ENCODE measurements around the gene UNC5C. TPM values are rescaled to one million over a fixed set of nuclear protein-coding genes. Genes with fewer than 3 reads are reported as not detected.

The UNC5C gene
- total RNA-seq, 1 experiment from 2014 or later: 1.0 TPM

DNA sequence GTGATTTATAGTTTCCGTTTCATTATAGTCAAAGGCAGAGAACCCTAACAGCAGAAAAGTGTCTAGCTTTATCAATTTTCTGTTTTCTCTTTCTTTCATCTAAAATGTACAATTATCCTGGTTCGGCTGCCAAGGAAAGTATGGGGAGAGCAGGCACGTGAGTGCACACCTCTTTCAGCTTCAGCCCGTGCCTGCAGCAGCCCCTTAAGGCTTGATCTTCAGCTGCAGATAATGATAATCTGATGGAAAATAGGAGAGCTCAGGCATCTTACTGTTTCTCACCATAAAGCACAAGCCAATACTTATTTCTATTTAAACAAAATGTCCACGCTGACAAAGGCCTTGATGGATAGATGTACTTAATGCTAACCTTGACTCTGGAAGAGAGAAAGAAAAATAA, 334.4 kb downstream of the UNC5C start:
- Mint-ChIP-seq H3K4me3 (no peak overlapping the region), H3K27me3 (ENCODE audit: low read depth) (no peaks in the 10 kb centered on the region), H3K9me3 (no peaks in the 10 kb centered on the region), H3K27ac (no peak overlapping the region), H3K4me1 (peaks cover 19% of the 10 kb centered on the region), H3K36me3 (no peaks in the 10 kb centered on the region)
- DNase-seq (ENCODE audit: low spot score) (no peak), ATAC-seq (no peak)
- CTCF ChIA-PET: interaction anchor here (1.0 kb wide), 1 partner anchor 9 kb away, joined by 4 read pairs; no protein-coding TSS in a partner anchor
- POLR2A ChIA-PET: no interaction called here
- TF ChIP-seq TEAD1 (CRISPR knock-in tag; IDR thresholded peaks at IDR 0.05) (no peak), FOXP1 (CRISPR knock-in tag; IDR thresholded peaks at IDR 0.05; ENCODE audit: borderline replicate concordance) (no peak), ZNF281 (CRISPR knock-in tag; IDR thresholded peaks at IDR 0.05) (no peak), GRHL2 (CRISPR knock-in tag; IDR thresholded peaks at IDR 0.05; ENCODE audit: insufficient replicate concordance, severe bottlenecking) (no peak), ATF1 (CRISPR knock-in tag; IDR thresholded peaks at IDR 0.05) (no peak), CBFB (CRISPR knock-in tag; IDR thresholded peaks at IDR 0.05; ENCODE audit: low read depth) (no peak), EMX1 (CRISPR knock-in tag; IDR thresholded peaks at IDR 0.05) (no peak), SOX15 (CRISPR knock-in tag; IDR thresholded peaks at IDR 0.05) (no peak), USF2 (CRISPR knock-in tag; IDR thresholded peaks at IDR 0.05) (no peak)
- TF ChIP-seq, protein P1, sequence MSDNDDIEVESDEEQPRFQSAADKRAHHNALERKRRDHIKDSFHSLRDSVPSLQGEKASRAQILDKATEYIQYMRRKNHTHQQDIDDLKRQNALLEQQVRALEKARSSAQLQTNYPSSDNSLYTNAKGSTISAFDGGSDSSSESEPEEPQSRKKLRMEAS (CRISPR knock-in tag; IDR thresholded peaks at IDR 0.05): no peak
- TF ChIP-seq, protein P2, sequence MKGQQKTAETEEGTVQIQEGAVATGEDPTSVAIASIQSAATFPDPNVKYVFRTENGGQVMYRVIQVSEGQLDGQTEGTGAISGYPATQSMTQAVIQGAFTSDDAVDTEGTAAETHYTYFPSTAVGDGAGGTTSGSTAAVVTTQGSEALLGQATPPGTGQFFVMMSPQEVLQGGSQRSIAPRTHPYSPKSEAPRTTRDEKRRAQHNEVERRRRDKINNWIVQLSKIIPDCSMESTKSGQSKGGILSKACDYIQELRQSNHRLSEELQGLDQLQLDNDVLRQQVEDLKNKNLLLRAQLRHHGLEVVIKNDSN (CRISPR knock-in tag; IDR thresholded peaks at IDR 0.05): no peak

GRCh38 chr4:95213366-95213765, 335.4 kb downstream of the UNC5C start:
- CTCF ChIA-PET: no interaction called here
- no peak for DNase-seq (ENCODE audit: low spot score)
- Mint-ChIP-seq H3K27me3 (ENCODE audit: low read depth) (no peaks in the 10 kb centered on the region), H3K36me3 (no peaks in the 10 kb centered on the region), H3K4me1 (peaks cover 21% of the 10 kb centered on the region), H3K9me3 (no peaks in the 10 kb centered on the region), H3K27ac (no peak overlapping the region), H3K4me3 (no peak overlapping the region)
- no peak for ATAC-seq
- POLR2A ChIA-PET: no interaction called here
- TF ChIP-seq FOXJ3 (CRISPR knock-in tag; IDR thresholded peaks at IDR 0.05; ENCODE audit: borderline replicate concordance) (no peak), GTF2I (CRISPR knock-in tag; conservative IDR thresholded peaks at IDR 0.05) (no peak), AR (CRISPR knock-in tag; IDR thresholded peaks at IDR 0.05) (no peak), NR1H2 (CRISPR knock-in tag; IDR thresholded peaks at IDR 0.05) (no peak), PRDM15 (CRISPR knock-in tag; IDR thresholded peaks at IDR 0.05) (no peak), ZBTB21 (CRISPR knock-in tag; IDR thresholded peaks at IDR 0.05; ENCODE audit: borderline replicate concordance) (no peak), TP53 (CRISPR knock-in tag; IDR thresholded peaks at IDR 0.05) (no peak), NFATC4 (CRISPR knock-in tag; IDR thresholded peaks at IDR 0.05) (no peak), ZNF423 (CRISPR knock-in tag; IDR thresholded peaks at IDR 0.05) (no peak), ZNF671 (CRISPR knock-in tag; IDR thresholded peaks at IDR 0.05) (no peak), TEAD1 (CRISPR knock-in tag; IDR thresholded peaks at IDR 0.05) (no peak)
- TF ChIP-seq, protein P3, sequence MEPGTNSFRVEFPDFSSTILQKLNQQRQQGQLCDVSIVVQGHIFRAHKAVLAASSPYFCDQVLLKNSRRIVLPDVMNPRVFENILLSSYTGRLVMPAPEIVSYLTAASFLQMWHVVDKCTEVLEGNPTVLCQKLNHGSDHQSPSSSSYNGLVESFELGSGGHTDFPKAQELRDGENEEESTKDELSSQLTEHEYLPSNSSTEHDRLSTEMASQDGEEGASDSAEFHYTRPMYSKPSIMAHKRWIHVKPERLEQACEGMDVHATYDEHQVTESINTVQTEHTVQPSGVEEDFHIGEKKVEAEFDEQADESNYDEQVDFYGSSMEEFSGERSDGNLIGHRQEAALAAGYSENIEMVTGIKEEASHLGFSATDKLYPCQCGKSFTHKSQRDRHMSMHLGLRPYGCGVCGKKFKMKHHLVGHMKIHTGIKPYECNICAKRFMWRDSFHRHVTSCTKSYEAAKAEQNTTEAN (CRISPR knock-in tag; IDR thresholded peaks at IDR 0.05): no peak
